Measurements from ENCODE around the gene HMGXB4.

- TF ChIP-seq CTCF (IDR thresholded peaks at IDR 0.05) (no peak), POLR2A (IDR thresholded peaks at IDR 0.05) (no peak)
These were observed at the start of gene HMGXB4 for GRCh38 chr22:35257321-35258190.

Data from testis (tissue), 2 donors.